ENCODE data around the gene CD59. TPM values are rescaled to one million over a fixed set of nuclear protein-coding genes. Genes with fewer than 3 reads are reported as not detected.
"Not testable (repeated sequence)": the region's sequence is repeated elsewhere in the genome, so short reads cannot be mapped to it uniquely, and the experiment has no call there.

The CD59 gene
- total RNA-seq, 1 donor from 2014 or later = 637 TPM

DNA sequence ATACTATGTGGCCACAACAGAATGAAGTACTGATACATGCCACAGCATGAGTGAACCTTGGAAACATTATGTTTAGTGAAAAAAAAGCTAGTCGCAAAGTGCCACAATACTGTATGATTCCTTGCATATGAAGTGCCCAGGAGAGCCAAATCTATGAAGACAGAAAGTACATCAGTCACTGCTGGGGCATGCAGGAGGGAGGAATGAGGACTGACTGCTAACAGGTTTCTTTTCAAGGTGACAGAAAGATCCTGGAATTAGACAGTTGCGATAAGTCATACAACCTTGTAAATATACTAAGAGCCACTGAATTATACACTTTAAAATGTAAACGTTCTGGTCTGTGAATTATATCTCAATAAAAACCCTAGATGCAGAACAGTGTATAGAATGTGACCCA, 23.8 kb downstream of the CD59 start:
- Histone ChIP-seq H3K9me3 (no peaks in the 10 kb centered on the region), H3K4me3 (no peak overlapping the region), H3K27ac (no peak overlapping the region), H3K4me1 (no peaks in the 10 kb centered on the region), H3K27me3 (no peaks in the 10 kb centered on the region), H3K36me3 (peaks cover 70 to 77% of the 10 kb centered on the region in 2 donors)
- TF ChIP-seq, protein P1, sequence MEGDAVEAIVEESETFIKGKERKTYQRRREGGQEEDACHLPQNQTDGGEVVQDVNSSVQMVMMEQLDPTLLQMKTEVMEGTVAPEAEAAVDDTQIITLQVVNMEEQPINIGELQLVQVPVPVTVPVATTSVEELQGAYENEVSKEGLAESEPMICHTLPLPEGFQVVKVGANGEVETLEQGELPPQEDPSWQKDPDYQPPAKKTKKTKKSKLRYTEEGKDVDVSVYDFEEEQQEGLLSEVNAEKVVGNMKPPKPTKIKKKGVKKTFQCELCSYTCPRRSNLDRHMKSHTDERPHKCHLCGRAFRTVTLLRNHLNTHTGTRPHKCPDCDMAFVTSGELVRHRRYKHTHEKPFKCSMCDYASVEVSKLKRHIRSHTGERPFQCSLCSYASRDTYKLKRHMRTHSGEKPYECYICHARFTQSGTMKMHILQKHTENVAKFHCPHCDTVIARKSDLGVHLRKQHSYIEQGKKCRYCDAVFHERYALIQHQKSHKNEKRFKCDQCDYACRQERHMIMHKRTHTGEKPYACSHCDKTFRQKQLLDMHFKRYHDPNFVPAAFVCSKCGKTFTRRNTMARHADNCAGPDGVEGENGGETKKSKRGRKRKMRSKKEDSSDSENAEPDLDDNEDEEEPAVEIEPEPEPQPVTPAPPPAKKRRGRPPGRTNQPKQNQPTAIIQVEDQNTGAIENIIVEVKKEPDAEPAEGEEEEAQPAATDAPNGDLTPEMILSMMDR (IDR thresholded peaks at IDR 0.05) = no peak
- intact Hi-C loops (cut with DNase I) = no loop called here
- no peak for DNase-seq (ENCODE audit: low spot score in 2 of 2)

DNA sequence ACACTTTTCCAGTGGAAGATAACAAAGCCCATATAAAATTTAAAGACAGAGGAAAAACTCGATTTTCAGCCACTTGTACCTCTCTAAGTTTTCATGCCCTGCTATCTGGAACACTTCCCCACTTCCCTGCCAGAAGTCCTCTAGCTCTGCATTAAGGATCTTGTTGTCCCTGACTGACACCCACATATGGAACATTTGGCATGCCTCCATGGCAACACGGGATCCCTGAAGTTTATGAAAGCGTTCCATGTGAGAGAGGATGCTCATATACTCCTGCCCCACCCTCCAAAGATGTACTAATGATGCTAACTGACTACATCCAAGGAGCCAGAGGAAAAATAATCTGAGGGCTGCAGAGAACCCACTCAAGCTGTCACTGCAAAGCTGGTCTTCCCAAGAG, 26.8 kb downstream of the CD59 start:
- intact Hi-C loops (cut with DNase I) = no loop called here
- Histone ChIP-seq H3K4me3 (no peak overlapping the region), H3K4me1 (no peaks in the 10 kb centered on the region), H3K27ac (no peak overlapping the region), H3K27me3 (no peaks in the 10 kb centered on the region), H3K36me3 (peaks cover 52 to 79% of the 10 kb centered on the region in 2 donors), H3K9me3 (no peaks in the 10 kb centered on the region)
- TF ChIP-seq, protein P1 (IDR thresholded peaks at IDR 0.05) = no peak
- DNase-seq (ENCODE audit: low spot score in 2 of 2) = no peak

DNA sequence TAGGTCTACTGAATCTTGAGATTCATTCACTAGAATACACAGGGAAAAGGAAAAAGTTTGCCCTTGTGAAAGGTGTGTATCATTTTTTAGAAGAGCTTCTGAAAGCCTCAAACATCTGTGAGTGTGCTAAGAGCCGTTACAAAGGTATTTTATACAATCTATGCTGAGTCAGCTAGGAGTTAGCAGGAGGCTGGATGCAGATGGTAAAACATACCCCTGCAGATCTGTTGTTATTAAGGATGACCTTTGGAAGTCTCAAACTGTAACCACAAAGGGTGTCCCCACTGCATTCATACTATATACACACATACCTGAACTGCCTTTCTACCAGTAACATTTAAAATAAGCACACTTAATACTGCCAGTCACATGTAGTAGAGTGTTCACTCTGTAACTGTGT, 27.2 kb downstream of the CD59 start:
- peaks cover 50 to 75% of the 10 kb centered on the region in 2 donors for H3K36me3 ChIP-seq
- H3K27me3 ChIP-seq = no peaks in the 10 kb centered on the region
- no peak overlapping the region for H3K27ac ChIP-seq
- no peaks in the 10 kb centered on the region for H3K4me1 ChIP-seq
- H3K4me3 ChIP-seq = no peak overlapping the region
- intact Hi-C loops (cut with DNase I) = no loop called here
- H3K9me3 ChIP-seq = no peaks in the 10 kb centered on the region
- no peak for DNase-seq (ENCODE audit: low spot score in 2 of 2)
- TF ChIP-seq, protein P1 (IDR thresholded peaks at IDR 0.05) = no peak

DNA sequence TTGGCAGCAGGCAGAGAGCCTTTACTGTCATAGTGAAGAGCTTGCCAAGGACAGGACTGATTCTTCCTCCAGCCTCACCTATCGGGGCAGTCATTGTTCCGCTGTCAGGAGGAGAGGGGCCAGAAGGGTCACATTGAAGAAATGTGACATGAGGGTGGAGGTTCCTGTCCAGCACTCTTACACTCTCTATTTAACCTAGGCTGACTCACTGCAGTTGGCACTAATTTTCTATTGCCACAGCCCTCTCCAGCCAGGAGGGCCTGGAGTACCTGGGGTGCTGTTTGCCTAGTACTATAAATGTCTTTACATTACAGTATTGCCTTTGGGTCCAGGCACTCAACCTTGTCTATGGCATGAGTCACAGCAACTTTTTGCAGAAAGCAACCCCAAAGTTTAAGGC, 28.4 kb downstream of the CD59 start:
- H3K27me3 ChIP-seq; intact Hi-C loops (cut with DNase I); H3K27ac ChIP-seq; H3K9me3 ChIP-seq; H3K4me1 ChIP-seq; H3K4me3 ChIP-seq; DNase-seq (ENCODE audit: low spot score in 2 of 2): not testable (repeated sequence)
- peaks cover 40 to 67% of the 10 kb centered on the region in 2 donors for H3K36me3 ChIP-seq

DNA sequence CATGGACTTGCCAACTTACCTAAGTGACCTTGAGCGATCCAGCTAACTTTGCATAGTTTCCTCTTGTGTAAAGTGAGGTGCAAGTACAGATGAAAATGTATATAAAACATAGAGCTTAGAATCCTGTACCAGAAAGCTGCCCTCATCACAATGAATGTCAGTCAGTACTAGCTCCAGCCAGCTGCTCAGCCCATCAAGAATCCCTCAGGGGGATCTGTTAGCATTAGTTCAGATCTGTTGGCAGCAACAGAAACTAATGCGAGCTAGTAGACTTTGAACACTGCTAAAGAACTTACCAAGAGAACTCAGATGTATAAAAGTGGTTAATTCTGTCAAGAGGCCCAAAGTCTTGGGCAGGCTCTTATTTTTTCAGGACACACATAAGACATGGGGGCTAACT, 29.3 kb downstream of the CD59 start:
- H3K4me1 ChIP-seq = peaks cover 0 to 1% of the 10 kb centered on the region in 2 donors
- TF ChIP-seq, protein P1 (IDR thresholded peaks at IDR 0.05) = no peak
- H3K27ac ChIP-seq = peak overlapping the region in 1 of 2 donors; percentile 52

DNA sequence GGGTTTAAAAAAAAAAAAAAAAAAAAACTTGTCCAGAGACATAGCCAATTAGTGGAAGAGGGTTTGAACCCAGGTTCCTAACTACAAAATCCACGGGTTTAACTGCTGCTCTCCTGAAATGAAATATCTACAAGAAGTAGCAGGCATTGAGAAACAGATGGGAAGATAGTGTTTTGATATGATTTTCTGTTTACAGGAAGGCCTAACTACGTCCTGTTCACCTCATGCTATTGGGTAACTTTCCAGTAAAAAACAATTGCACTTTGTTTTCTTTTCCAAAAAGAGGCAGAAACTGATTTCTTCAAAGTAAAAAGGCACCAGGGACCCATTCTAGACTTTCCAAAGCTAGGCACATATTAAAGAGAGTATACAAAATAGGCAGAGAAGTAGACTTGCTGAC, 29.7 kb downstream of the CD59 start:
- H3K27me3 ChIP-seq = no peaks in the 10 kb centered on the region
- no peak for DNase-seq (ENCODE audit: low spot score in 2 of 2)
- peak overlapping the region in 1 of 2 donors; percentile 52 for H3K27ac ChIP-seq
- intact Hi-C loops (cut with DNase I) = no loop called here
- H3K4me3 ChIP-seq = no peak overlapping the region
- peaks cover 31 to 54% of the 10 kb centered on the region in 2 donors for H3K36me3 ChIP-seq
- H3K4me1 ChIP-seq = peaks cover 0 to 5% of the 10 kb centered on the region in 2 donors
- TF ChIP-seq, protein P1 (IDR thresholded peaks at IDR 0.05) = no peak
- H3K9me3 ChIP-seq = no peaks in the 10 kb centered on the region

More for the DNA sequence above, 29.3 kb downstream of the CD59 start:
- no peaks in the 10 kb centered on the region for H3K9me3 ChIP-seq
- no peak overlapping the region for H3K4me3 ChIP-seq
- intact Hi-C loops (cut with DNase I) = no loop called here
- peaks cover 34 to 59% of the 10 kb centered on the region in 2 donors for H3K36me3 ChIP-seq
- no peaks in the 10 kb centered on the region for H3K27me3 ChIP-seq
- no peak for DNase-seq (ENCODE audit: low spot score in 2 of 2)

All from ascending aorta (tissue), 2 donors.